PC-3 (cell line): ENCODE measurements around the gene PSMD1.

Experiments used
- EZH2 ChIP-seq: fragments of 300-600 bp; sonication (generic); IDR thresholded peaks from one replicate; pipeline ENCODE4 v1.6.1; 2017; ENCODE audit warnings: antibody characterized with exemption, mild to moderate bottlenecking, low read length; ENCODE audit not compliant: unreplicated experiment
- EZH2phosphoT487 ChIP-seq: fragments of 300-600 bp; sonication (generic); IDR thresholded peaks from 2 replicates; pipeline ENCODE4 v1.6.1; 2018; ENCODE audit warnings: mild to moderate bottlenecking, antibody characterized with exemption, low read length, borderline replicate concordance

DNA sequence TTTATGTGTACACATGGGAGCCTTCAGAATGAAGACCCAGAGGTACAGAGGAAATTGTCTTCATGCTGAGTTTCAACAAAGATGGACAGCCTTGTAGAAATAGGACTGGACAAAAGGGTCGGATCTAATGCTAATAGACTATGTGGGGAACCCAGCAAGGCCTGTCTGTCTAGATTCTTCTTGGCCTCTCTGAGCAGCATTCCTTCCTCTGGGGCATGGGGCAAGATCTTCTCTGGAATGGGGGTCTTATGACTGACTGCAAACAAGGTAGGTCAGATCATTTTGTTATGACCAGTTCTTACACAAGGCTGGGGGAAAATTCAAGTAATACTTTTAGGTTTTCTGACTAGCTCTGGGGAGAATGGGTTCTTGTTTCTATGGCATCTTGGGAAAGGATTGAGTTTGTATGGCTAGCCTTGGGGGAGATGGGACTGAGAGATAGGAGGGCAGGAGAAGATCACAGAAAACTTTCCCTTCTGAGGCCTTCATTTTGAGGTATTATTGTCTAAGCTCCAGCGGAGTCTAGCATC lies 46.4 kb upstream of the PSMD1 start:
- TF ChIP-seq EZH2phosphoT487 = no peak
- TF ChIP-seq EZH2 = no peak
